UCSD-AML1 (cell line): ENCODE results near the gene AMT.
"Not testable (repeated sequence)": the region's sequence is repeated elsewhere in the genome, so short reads cannot be mapped to it uniquely, and the experiment has no call there.

ENCODE experiments used
- DNase-seq: peaks from one replicate; lab custom pipeline; 2025; ENCODE audit not compliant: unreplicated experiment; lab: John Stamatoyannopoulos, UW

The AMT gene

GRCh38 chr3:49424816-49425215, 2.5 kb upstream of the AMT start:
- DNase-seq = no peak

- DNase-seq = no peak
Measured at GRCh38 chr3:49421890-49422378, 339 bp downstream of the AMT start.

DNA sequence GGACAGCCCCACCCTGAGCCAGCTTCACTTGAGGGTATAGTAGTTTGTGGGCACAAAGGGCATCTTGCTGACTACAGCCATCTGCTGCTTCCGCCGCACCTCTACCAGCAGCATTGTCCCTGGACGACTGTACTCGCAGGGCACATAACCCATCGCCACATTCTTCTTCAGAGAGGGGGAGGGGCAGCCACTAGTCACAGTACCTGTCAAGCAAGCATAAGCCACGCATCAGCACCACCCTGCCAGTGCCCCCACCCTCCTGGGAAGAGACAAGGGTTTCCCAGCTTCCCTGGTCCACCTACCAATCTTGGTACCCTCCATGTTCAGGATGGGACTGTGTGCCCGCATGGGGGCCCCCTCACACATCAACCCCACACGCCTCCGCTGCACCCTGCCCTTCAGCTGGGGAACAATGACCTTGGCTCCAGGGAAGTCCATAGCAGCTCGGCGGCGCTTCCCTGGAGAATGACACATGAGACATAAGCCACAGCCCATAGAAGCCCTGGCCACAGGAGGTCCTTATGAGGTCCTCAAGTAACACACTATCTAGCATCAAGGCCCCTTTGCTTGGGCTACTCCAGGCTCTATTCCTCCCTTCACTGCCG, 4.7 kb downstream of the AMT start:
- no peak for DNase-seq

DNA sequence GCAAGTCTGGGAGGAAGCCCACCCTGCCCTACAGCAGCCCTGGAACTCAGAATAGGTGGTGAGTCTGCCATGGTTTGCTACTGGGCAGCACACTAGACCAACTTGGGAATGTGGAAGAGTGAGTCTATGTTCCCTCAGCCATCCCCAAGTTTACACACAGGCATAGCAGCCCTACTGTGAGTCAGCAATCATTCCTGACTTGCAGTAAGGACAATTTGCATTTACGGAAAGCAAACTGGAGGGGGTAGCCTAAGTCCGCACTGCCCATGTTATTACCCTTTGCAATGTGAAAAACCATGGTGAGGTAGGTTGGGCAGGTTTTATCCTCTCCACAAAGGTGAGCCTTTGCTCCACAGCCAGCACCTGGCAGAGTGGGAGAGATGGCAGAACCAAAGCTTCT, 5.4 kb downstream of the AMT start:
- DNase-seq = no peak

- DNase-seq = peak; percentile 68
Measured at GRCh38 chr3:49415931-49416601, 6.2 kb downstream of the AMT start.

- no peak for DNase-seq
Measured at GRCh38 chr3:49414753-49415152, 7.5 kb downstream of the AMT start.

- DNase-seq = no peak
Measured at GRCh38 chr3:49413338-49413734, 8.9 kb downstream of the AMT start.

DNA sequence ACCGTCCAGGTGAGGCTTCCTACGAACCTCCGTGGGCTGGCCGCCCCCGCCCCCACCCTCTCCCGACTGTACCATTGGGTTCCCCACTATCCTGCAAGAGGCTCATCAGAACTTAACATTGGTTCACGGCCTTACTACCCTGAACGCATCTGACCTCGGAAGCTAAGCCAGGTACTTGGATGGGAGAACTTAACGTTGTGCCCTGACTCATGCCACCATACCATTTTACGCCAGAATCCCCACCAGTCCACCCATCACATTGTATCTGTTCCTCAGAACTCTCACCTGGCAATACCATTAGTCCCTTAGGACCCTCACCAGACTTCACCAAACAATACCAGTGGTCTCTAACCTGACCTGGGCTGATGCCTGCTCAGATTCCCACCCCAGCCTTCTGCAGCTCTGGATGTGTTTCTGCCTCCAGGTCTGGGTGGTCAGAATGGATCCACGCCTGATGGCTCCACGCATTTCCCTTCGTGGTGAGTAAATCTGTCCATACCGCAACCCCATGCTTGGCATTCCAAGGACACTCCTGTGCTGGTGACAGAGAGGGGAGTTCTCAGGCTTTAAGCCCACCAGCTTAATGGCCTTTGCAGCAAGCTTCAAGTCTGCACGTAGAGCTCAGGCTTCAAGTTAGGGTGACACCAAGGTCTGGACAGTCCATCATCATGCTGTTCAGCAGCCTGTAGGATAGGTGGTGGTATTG, 9.5 kb downstream of the AMT start:
- no peak for DNase-seq

GRCh38 chr3:49411968-49412631, 10.2 kb downstream of the AMT start, which contains the start of the genes RHOA and TCTA:
RHOA (minus strand) TSS chr3:49411976; CDS start chr3:49375589, 36,387 bp downstream.
TCTA (plus strand) TSS chr3:49412423; CDS start chr3:49412427, 4 bp downstream.
- DNase-seq = peak; percentile 99

DNA sequence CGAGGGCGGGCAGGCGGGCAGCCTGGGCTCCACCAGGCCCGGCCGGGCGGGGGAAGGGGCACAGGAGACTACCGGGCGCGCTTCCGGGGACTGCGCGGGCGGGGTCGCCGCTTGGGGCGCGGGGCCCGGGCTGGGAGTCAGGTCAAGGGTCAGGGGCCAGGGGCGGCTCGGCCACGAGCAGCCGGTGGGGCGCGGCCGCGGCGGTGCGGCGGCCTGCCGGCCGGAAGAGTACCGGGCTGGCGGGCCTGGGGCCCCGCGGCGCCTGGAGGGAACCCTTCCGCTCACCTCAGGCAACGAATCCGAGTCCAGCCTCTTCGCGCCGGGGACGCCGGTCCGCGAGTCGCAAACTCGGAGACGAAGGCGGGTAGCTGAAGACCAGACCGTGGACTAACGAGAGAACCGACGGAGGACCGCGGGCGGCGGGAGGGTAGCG, 10.7 kb downstream of the AMT start:
- DNase-seq = peak; percentile 67

GRCh38 chr3:49410846-49411534, 11.3 kb downstream of the AMT start:
- no peak for DNase-seq

GRCh38 chr3:49410066-49410845, 12.0 kb downstream of the AMT start:
- DNase-seq = no peak

DNA sequence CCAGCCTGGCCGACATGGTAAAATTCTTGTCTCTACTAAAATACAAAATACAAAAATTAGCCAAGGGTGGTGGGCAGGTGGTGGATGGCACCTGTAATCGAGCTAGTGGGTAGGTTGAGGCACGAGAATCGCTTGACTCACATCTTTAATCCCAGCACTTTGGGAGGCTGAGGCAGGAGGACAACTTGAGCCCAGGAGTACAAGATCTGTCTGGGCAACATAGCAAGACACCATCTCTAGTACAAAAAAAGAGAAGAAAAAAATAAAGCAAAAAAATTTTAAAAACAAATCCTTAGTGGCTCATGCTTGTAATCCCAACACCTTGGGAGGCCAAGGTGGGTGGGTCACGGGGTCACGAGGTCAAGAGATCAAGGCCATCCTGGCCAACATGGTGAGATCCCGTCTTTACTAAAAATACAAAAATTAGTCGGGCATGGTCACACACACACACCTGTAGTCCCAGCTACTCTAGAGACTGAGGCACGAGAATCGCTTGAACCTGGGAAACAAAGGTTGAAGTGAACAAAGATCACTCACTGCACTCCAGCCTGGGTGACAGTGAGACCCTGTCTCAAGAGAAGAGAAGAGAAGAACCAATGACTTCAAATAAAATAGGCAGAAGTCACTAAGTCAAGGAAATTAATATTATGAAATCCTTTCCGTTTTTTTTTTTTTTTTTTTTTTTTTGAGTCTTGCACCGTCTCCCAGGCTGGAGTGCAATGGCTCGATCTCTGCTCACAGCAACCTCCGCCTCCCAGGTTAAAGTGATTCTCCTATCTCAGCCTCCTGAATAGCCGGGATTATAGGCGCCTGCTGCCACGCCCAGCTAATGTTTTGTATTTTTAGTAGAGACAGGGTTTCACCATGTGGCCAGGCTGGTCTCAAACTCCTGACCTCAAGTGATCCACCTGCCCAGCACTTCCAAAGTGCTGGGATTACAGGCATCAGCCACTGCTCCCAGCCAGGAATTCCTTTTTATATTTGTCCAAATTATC, 15.4 kb downstream of the AMT start:
- no peak for DNase-seq

GRCh38 chr3:49405570-49405969, 16.7 kb downstream of the AMT start:
- not testable (repeated sequence) for DNase-seq

DNA sequence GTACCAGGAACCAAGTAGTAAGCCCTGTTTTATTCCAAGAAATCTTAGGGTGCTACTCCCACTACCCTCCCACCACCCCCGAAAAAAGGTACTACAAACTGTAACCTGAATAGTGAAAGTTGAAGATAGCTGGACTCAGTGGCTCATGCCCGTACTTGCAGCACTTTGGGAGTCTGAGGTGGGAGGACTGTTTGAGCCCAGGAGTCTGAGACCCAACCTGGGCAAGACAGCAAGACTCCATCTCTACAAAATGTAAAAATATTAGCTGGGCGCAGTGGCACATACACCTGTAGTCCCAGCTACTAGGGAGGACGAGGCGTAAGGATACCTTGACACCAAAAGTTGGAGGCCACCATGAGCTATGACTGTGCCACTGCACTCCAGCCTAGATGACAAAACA, 18.4 kb downstream of the AMT start:
- DNase-seq = no peak

DNA sequence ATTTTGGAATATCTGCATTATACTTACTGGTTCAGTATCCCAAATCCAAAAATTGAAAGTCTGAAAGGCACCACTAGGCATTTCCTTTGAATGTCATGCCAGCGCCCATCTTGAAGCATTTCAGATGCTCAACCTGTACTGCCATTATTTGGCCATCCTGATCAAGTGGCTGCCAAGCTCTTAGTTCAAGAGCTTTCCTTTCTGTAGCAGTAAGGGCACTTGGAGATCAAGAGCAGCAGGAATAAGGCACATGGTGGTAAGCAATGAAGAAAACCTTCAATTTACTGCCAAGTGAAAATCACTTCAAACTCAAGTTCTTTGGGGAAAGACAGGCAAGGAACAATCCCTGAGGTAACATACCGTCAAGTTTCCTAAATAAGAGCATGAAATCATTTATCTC, 20.5 kb downstream of the AMT start:
- no peak for DNase-seq

DNA sequence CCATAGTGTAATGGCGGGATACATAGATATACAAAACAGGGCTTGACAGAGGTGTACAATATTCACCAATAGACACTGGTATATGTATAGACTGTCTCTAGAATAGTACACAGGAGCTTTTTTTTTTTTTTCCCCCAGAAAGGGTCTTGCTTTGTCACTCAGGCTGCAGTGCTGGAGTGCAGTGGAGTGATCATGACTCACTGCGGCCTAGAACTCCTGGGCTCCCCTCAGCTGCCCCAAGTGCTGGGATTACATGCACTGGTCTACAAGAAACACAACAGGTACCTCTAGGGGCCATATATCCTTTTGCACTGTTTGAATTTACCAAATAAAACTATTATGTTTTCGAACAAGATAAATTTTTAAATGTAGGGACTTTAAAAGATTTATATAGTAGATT, 22.8 kb downstream of the AMT start:
- no peak for DNase-seq

DNA sequence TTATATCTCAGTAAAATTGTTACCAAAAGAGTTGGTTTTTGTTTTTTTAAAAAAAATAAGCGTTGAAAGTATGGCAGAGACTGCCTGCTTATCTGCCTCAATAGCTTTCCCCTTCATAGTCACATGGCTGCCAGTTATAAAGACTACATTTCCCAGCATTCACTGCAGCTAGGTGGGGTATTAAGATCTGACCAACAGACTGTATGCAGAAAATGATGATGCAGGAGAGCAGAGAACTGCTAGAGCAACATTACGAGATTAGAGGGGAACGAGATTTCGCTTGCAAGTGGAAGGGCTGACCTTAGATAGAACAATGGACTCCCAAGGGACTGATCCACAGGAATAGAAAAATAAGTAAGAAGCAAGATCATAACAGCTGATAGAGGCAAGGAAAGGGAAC, 24.8 kb downstream of the AMT start:
- DNase-seq = no peak

- DNase-seq = not testable (repeated sequence)
Measured at GRCh38 chr3:49391310-49391709, 31.0 kb downstream of the AMT start.
